GM21723 (cell line): ENCODE measurements around the gene AGAP1.

Experiments
- ATAC-seq: cut with Tn5 transposase; IDR thresholded peaks from one replicate; pipeline ENCODE4 v1.9.1; 2021; ENCODE audit warnings: mild to moderate bottlenecking, moderate library complexity; ENCODE audit not compliant: unreplicated experiment

AGAP1 gene

GRCh38 chr2:235493775-235494715 is at the start of gene AGAP1:
Gene AGAP1, plus strand, starts transcription at chr2:235494043.
- peak; percentile 70 for ATAC-seq

DNA sequence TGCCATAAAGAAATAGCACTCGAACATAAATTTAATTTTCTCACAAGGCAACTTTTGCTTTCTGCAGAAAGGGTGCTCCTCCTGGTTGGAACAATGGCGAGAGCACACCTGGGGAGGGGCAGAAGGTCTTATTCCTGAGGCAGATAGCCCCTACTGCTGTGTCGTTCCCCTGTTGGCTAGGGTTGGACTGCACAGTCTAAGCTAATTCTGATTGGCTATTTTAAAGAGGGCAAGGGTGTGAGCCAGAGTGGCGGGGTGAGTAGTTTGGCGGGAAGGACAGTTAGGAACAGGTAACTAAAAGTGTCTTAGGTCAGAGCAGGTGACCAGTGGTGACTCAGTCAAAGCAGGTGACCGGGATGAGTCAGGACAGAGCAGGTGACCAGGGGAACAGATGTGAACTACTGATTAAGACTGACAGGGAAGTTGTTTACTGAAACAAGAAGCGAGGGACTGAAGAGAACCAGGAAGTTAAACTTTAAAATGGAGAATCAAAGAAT is 49.7 kb upstream of the AGAP1 start:
- no peak for ATAC-seq

GRCh38 chr2:235445116-235445515 is 48.7 kb upstream of the AGAP1 start:
- ATAC-seq: no peak

DNA sequence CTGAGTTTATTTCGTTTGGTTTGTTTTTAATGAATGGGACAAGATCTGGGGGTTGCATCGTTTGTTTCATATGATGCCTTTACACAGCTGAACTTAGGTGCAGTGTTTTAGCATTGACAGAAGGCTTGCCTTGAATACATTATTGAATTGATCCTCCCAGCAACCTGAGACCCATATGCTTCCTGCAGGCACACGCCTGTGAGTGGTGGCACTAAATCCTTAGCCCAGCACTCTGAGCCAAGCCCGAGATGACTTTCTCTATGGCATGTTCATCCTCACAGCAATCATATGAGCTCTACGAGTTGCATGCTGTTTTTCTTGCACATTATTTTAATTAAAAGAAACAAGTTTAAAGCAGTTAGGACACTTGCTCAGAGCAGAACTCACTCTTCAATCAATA is 47.8 kb upstream of the AGAP1 start:
- no peak for ATAC-seq

DNA sequence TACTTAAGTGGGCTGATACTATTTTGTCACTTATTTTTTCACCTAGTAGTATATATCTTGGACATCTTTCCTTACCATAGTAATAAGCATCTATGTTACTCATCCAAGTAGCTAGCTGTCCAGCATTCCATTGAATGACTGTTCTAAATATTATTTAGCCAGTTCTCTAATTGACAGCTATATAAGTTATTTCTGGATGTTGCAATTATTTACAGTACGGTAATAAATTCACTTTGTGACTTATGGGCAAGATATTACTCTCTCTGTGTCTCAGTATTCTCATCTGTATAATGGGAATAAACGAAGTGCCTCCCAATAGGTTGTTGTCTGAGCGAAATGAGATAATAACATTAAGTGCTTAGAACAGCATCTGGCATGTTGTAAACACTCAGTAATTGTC is 46.6 kb upstream of the AGAP1 start:
- no peak for ATAC-seq

GRCh38 chr2:235449568-235449967 is 44.3 kb upstream of the AGAP1 start:
- ATAC-seq: no peak

- no peak for ATAC-seq
Measured at GRCh38 chr2:235453605-235454151, 40.2 kb upstream of the AGAP1 start.

GRCh38 chr2:235458839-235459273 is 35.0 kb upstream of the AGAP1 start:
- no peak for ATAC-seq

GRCh38 chr2:235460548-235461047 is 33.2 kb upstream of the AGAP1 start:
- ATAC-seq: no peak

GRCh38 chr2:235461763-235462414 is 32.0 kb upstream of the AGAP1 start:
- no peak for ATAC-seq

GRCh38 chr2:235462415-235462790 is 31.4 kb upstream of the AGAP1 start:
- no peak for ATAC-seq

- no peak for ATAC-seq
Measured at GRCh38 chr2:235463893-235464292, 29.9 kb upstream of the AGAP1 start.

DNA sequence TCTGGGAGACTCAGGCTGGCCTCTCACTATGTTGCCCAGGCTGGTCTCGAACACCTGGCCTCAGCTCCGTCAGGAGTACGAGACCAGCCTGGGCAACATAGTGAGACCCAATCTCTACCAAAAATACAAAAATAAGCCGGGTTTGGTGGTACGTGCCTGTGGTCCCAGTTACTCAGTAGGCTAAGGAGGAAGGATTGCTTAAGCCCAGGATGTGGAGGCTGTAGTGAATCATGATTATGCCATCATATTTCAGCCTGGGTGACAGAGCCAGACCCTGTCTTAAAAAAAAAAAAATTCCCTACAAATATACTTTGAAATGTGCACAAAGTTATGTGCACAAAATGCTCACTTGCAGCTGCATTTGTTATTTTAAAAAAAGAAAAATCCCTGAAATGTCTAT is 26.3 kb upstream of the AGAP1 start:
- no peak for ATAC-seq

- ATAC-seq: no peak
Measured at GRCh38 chr2:235468978-235469655, 24.7 kb upstream of the AGAP1 start.

DNA sequence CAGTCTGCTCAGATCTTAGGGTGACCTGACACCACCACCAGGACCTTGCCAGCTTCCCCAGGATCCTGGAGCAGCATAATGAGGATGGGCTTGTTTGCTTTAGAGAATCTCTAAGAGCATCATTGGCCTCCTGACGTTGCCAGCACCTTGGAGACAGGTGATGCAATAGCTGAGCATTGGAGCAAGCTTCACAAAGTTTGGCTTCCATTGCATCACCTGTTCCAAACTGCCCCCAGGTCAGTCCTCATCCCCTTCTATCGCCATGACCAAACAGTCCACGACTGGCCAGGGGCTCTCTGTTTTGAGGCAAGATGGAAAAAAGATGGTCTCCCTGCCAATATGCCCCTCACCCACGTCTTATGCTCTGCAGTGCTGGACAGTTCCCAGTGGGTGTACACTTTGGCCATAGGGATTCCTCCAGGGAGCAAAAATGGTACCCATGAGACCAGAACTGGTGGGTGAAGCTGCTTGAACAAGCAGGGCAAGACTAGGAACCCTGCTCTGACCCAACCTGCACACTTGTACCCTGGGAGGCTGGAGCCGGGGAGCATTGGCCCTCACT is 22.6 kb upstream of the AGAP1 start:
- no peak for ATAC-seq

DNA sequence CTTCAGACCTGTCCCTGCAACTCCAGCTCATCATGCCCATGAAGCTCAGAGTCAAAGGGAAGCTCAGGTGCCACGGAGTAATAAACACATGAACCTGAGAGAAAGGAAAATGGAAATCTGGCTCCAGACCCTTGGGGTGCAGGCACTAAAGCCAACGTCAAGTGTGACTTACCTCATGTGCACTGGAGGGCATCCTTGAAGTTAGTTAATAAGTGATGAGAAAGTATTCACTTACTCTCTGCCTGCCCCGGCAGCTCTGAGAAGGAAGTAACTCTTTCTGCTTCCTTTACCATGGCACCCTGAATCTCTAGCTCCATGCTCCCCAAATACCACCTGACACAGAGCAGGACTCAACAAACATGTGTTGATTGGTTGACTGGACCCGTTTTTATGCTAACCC is 21.4 kb upstream of the AGAP1 start:
- ATAC-seq: no peak

DNA sequence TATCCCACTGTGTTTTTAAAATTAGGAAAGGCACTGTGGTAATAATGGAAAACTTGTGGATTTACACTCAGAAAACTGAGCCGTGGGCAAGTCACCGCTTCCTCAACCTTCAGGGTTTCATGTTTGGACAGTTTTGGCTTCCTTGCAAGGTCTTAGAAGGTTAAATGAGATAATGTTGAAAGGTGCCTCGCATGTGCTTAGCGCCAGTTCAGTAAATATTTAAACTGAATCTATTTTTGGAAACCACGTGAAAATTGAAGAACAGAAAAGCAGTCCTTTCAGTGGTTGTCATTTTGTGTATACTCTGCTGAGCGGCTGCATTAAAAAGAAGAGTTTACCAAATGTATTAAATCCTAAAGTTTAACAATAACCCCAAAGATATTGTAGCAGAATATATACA is 15.2 kb upstream of the AGAP1 start:
- no peak for ATAC-seq

DNA sequence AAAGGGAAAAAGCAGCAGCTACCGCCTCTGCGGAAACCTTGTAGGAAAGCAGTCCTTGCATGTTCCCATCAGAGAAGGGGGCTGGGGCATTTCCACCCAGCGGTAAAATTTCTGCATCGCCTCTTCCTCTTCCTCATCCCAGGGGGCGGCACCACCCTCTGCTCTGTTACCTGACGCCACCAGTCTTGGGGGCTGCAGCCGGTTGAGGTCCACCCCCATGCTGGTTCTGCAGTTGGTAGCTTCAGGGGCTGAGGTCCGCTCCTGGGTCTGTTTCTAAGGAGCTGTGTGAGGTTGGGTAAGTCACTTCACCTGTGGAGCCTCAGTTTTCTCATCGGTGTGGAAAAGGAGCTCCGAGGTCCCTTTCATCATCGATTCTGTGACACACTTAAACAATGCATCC is 14.2 kb upstream of the AGAP1 start:
- no peak for ATAC-seq

- ATAC-seq: peak; percentile 46
Measured at GRCh38 chr2:235480614-235481013, 13.2 kb upstream of the AGAP1 start.

DNA sequence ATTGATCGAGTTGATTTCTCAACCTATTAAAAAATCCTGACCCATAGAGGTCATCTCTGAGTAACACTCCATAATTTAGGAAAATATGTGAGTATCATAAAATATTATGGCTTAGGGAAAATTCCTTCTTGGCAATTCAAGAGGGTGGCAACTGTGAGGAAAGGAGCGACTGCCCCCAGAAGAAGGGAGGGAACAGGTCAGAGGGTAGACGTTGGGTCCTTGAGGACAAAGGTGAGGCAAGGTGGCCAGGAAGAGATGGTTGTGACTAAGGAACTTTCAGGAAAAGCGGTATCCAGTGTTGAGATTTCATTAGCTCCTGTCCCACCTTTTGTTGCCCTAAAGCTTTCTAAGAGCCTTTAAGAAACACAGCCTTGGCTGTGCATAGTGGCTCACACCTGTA is 10.5 kb upstream of the AGAP1 start:
- ATAC-seq: no peak

GRCh38 chr2:235485362-235485761 is 8.5 kb upstream of the AGAP1 start:
- ATAC-seq: no peak
